OCI-LY3 (cell line): ENCODE data around the gene HERC3.

Experiments used
- CTCF ChIP-seq: fragments of 200-600, 300-600 bp; sonication (generic); IDR thresholded peaks from 2 replicates; pipeline ENCODE4 v1.5.1; 2014; ENCODE audit warnings: antibody characterized with exemption, low read length, low read depth
- EZH2phosphoT487 ChIP-seq: fragments of 200-600 bp; shearing (Covaris generic); IDR thresholded peaks from 2 replicates; pipeline ENCODE4 v1.6.1; 2018; ENCODE audit warnings: antibody characterized with exemption, mixed run types, low read depth

GRCh38 chr4:88619971-88620370 is 27.7 kb downstream of the HERC3 start:
- TF ChIP-seq CTCF (no peak), EZH2phosphoT487 (no peak)
